Gastroesophageal sphincter (tissue), 3 donors: Measurements from ENCODE around the gene DSPP.

Experiments used
- EP300 ChIP-seq: sonication (generic); formaldehyde crosslinking; IDR thresholded peaks from one replicate; pipeline ENCODE4 v1.6.1; 2017; ENCODE audit warnings: antibody characterized with exemption, mild to moderate bottlenecking
- POLR2A ChIP-seq, 2 donors: fragments of 450-650 bp; IDR thresholded peaks; one replicate each; pipeline ENCODE4 v1.6.1; 2017; ENCODE audit warnings: antibody characterized with exemption in 2 of 2, mild to moderate bottlenecking in 2 of 2, moderate library complexity in 1 of 2
- POLR2AphosphoS5 ChIP-seq: sonication (generic); formaldehyde crosslinking; IDR thresholded peaks from one replicate; pipeline ENCODE4 v1.6.1; 2017; ENCODE audit warnings: antibody characterized with exemption
- TF ChIP-seq, protein P1 (sequence below), 4 experiments: fragments of 200-600 bp in 2 of 4; fragments of 450-650 bp in 2 of 4; sonication (generic) in 1 of 4; IDR thresholded peaks; one replicate each; pipeline ENCODE4 v1.5.1; 2017 to 2019; ENCODE audit warnings: antibody characterized with exemption in 4 of 4, mild to moderate bottlenecking in 2 of 4, moderate library complexity in 2 of 4

- TF ChIP-seq, protein P1, sequence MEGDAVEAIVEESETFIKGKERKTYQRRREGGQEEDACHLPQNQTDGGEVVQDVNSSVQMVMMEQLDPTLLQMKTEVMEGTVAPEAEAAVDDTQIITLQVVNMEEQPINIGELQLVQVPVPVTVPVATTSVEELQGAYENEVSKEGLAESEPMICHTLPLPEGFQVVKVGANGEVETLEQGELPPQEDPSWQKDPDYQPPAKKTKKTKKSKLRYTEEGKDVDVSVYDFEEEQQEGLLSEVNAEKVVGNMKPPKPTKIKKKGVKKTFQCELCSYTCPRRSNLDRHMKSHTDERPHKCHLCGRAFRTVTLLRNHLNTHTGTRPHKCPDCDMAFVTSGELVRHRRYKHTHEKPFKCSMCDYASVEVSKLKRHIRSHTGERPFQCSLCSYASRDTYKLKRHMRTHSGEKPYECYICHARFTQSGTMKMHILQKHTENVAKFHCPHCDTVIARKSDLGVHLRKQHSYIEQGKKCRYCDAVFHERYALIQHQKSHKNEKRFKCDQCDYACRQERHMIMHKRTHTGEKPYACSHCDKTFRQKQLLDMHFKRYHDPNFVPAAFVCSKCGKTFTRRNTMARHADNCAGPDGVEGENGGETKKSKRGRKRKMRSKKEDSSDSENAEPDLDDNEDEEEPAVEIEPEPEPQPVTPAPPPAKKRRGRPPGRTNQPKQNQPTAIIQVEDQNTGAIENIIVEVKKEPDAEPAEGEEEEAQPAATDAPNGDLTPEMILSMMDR (IDR thresholded peaks at IDR 0.05) = no peak
- TF ChIP-seq POLR2AphosphoS5 (no peak), POLR2A (IDR thresholded peaks at IDR 0.05) (no peak), EP300 (no peak)
These were observed 47.5 kb upstream of the DSPP start for GRCh38 chr4:87560802-87561201.
